Mucosa of stomach (tissue), 1 donor: Measurements from ENCODE around the gene IDUA.
"Not testable (repeated sequence)": the region's sequence is repeated elsewhere in the genome, so short reads cannot be mapped to it uniquely, and the experiment has no call there.

Source experiments
- H3K27me3 ChIP-seq: one replicate; pipeline ENCODE4 v1.7.0; 2013; ENCODE audit warnings: mild to moderate bottlenecking, low read length; ENCODE audit not compliant: control insufficient read depth, insufficient read depth
- H3K36me3 ChIP-seq: one replicate; pipeline ENCODE4 v1.7.0; 2013; ENCODE audit warnings: low read length; ENCODE audit not compliant: control insufficient read depth, insufficient read depth
- H3K4me1 ChIP-seq: one replicate; pipeline ENCODE4 v1.7.0; 2013; ENCODE audit warnings: mild to moderate bottlenecking, low read length; ENCODE audit not compliant: control insufficient read depth, insufficient read depth
- H3K4me3 ChIP-seq: one replicate; pipeline ENCODE4 v1.7.0; 2013; ENCODE audit warnings: low read length
- H3K9ac ChIP-seq: one replicate; pipeline ENCODE4 v1.7.0; 2013; ENCODE audit warnings: mild to moderate bottlenecking, low read length, moderate library complexity
- H3K9me3 ChIP-seq: one replicate; pipeline ENCODE4 v1.7.0; 2013; ENCODE audit warnings: mild to moderate bottlenecking, low read length, moderate library complexity; ENCODE audit not compliant: control insufficient read depth
- donor health status: Pancreatic carcinoma.

The IDUA gene

DNA sequence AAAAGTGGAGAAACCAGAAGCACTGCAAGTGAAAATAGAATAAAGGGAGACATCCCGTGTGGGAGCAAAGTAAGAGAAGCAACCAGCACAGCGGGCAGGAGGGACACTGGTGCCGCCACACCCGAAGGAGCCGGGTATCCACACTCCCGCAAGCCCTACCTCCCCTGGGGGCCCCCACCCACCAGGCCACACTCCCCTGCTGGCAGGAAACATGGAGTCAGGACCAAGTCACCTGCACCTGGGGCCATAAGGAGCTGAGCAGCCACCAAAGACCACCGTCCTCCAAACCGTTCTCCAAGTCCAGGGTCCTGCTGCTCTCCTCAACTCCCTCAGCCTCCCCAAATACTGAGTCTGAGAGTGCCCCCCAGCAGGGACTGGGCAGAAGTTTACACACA, 55.1 kb downstream of the IDUA start:
- Histone ChIP-seq H3K36me3 (no peaks in the 10 kb centered on the region), H3K4me3 (no peak overlapping the region), H3K4me1 (peaks cover 62% of the 10 kb centered on the region), H3K9ac (no peak overlapping the region), H3K9me3 (no peaks in the 10 kb centered on the region), H3K27me3 (peaks cover 47% of the 10 kb centered on the region)

DNA sequence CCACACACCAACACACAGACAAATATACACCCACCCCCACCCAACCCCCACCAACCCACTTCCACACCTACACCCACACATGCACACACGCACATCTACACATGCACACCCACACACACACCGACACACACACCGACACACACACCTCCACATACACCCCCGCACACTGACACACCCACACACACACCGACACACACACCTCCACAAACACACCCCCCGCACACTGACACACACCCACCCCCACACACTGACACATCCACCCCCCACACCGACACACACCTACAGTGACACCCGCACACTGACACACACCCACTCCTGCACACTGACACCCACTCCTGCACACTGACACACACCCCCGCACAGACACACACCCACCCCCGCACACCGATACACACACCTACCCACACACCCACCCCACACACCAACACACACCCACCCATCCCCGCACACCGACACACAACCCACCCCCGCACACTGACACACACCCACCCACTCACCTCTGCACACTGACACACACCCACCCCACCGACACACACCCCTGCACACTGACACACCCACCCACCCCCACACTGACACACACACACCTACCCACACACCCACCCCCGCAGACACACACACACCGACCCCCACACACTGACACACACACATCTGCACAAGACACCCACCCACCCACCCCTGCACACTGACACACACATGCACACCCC, 55.7 kb downstream of the IDUA start:
- no peak overlapping the region for H3K4me3 ChIP-seq
- H3K4me1 ChIP-seq: peaks cover 68% of the 10 kb centered on the region
- peaks cover 50% of the 10 kb centered on the region for H3K27me3 ChIP-seq
- H3K36me3 ChIP-seq: no peaks in the 10 kb centered on the region
- no peaks in the 10 kb centered on the region for H3K9me3 ChIP-seq
- no peak overlapping the region for H3K9ac ChIP-seq

DNA sequence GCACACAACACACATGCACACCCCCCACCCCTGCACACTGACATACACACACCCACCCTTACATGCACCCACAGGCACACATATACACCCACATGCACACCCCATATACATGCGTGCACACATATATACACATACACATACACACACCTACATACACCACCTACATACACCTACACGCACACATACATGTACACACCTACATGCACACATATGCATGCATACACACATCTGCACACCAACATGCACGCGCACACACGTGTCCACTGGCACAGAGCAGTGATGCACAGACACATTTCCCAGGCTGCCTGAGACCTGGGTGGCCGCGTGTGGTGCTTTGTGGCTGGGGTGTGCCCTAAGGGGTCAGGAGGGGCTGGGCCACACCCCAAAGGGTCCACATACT, 56.3 kb downstream of the IDUA start:
- Histone ChIP-seq H3K9ac (no peak overlapping the region), H3K36me3 (no peaks in the 10 kb centered on the region), H3K4me1 (peaks cover 75% of the 10 kb centered on the region), H3K27me3 (peaks cover 50% of the 10 kb centered on the region), H3K9me3 (no peaks in the 10 kb centered on the region), H3K4me3 (no peak overlapping the region)

DNA sequence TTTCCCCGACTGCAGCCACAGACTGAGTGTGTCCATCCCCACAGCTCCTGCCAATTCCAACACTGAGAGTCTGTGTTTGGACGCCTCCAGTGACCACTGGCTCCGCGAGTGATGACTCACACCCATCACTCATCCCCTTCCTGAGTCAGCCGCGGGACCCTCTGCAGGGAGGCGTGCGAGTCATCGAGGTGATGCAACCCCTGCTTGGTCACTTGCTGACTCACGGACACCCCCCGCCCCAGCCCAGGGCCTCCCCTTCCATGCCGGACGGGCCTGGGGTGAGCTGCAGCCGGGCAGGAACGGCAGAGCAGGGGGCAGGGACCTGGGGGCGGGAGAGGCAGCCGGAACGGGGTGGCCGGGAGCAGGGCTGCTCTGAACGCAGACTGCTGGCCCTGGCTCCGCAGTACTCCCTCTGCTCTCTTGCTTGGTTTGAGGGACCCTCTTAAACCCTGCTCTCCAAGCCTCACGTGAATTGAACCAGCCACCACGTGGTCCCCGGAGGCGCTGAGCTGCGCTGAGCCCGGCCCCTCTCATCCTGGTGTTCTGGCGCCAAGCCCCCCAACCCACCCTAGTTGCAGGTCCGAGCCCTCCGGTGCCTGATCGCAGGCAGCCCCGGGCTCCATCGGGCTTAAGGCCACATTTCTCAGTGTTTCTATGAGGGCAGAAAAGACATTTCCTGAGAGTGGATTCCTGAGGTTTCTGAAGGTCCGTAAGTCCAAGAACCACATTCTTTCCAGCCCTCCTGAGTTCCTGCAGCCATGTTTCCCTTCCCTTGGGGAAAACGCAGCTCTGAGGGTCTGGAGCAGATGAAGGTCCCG, 57.0 kb downstream of the IDUA start:
- H3K36me3 ChIP-seq: no peaks in the 10 kb centered on the region
- H3K27me3 ChIP-seq: peaks cover 49% of the 10 kb centered on the region
- no peak overlapping the region for H3K9ac ChIP-seq
- no peak overlapping the region for H3K4me3 ChIP-seq
- H3K9me3 ChIP-seq: no peaks in the 10 kb centered on the region
- H3K4me1 ChIP-seq: peaks cover 76% of the 10 kb centered on the region

DNA sequence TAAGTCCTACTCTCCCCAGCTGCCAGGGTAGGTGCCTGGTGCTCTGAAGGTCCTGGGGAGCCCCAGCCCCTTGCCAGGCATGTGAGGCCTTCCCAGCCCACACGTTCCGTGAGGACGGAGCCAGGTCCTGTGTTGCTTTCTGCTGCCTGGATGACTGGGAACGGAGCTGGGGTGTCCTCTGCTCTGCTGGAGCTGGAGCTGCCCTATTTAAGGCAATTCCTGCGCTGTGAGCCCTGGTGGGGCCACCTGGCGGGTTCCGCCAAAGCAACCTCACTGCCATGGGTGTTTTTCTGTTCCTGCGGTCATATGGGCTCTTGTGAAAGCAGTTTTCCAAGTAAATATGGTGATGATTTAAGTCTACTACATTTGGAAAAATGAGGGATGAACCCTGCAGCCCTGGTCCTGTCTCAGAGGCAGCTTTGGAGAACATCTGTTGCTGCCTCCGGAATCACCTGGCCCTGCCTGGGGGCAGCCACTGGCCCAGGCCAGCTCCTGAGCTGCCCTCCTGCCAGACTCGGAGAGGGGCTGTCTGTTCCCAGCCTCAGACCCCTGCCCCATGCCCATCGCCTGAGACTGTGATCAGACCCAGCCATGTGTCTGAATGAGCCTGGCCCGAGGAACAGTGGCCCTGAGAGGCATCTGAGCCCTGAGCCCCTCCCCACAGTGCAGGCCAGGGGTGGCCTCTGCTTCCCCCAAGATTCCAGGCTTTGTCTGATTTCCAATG, 57.8 kb downstream of the IDUA start:
- Histone ChIP-seq H3K9ac (no peak overlapping the region), H3K9me3 (no peaks in the 10 kb centered on the region), H3K36me3 (no peaks in the 10 kb centered on the region), H3K4me1 (peaks cover 68% of the 10 kb centered on the region), H3K4me3 (no peak overlapping the region), H3K27me3 (peaks cover 46% of the 10 kb centered on the region)

DNA sequence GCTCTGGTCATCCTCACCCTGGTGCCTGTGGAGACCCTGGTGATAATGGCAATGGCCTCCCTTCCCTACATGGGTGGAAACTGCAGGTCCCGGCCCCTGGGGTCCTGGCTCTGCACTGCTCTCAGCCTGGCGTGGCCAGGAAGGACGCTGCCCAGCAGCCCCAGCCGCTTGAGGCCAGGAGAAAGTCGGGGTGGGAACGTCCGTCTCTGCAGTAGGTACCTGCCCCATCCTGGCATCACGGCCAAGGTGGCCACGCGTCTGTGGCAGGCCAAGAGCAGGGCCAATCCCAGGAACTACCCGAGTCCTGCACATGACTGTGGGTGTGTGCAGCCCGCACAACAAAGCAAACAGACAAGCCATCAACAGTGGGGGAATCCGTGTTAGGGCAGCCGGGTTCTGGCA, 58.4 kb downstream of the IDUA start:
- Histone ChIP-seq H3K9ac (no peak overlapping the region), H3K27me3 (peaks cover 46% of the 10 kb centered on the region), H3K36me3 (no peaks in the 10 kb centered on the region), H3K9me3 (no peaks in the 10 kb centered on the region), H3K4me3 (no peak overlapping the region), H3K4me1 (peaks cover 63% of the 10 kb centered on the region)

DNA sequence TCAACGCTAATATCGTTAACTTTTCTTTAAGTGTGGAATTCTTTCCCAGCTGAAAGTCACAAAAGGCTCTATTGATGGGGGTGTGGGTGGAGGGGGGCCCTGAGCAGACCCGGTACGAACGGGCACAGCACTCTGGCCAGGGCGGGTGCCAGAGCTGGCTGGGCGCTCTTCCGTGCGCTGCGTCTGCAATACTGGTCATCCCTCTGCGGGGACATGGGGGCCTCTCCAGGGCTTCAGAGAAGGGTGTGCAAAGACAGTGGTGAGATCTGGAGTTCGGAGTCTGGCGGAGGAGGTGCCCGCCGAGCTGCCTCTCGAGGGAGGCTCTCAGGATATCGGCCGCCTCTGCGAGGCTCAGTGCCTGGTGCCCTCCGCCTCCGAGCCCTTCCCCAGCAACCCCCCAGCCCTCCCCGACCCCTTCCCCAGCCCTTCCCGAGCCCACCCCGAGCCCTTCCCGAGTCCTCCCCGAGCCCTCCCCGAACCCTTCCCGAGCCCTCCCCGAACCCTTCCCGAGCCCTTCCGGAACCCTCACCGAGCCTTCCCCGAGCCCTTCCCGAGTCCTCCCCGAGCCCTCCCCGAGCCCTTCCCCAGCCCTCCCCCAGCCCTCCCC, 58.9 kb downstream of the IDUA start:
- Histone ChIP-seq H3K4me3 (no peak overlapping the region), H3K36me3 (no peaks in the 10 kb centered on the region), H3K9ac (no peak overlapping the region), H3K27me3 (peaks cover 41% of the 10 kb centered on the region), H3K4me1 (peaks cover 59% of the 10 kb centered on the region), H3K9me3 (no peaks in the 10 kb centered on the region)

DNA sequence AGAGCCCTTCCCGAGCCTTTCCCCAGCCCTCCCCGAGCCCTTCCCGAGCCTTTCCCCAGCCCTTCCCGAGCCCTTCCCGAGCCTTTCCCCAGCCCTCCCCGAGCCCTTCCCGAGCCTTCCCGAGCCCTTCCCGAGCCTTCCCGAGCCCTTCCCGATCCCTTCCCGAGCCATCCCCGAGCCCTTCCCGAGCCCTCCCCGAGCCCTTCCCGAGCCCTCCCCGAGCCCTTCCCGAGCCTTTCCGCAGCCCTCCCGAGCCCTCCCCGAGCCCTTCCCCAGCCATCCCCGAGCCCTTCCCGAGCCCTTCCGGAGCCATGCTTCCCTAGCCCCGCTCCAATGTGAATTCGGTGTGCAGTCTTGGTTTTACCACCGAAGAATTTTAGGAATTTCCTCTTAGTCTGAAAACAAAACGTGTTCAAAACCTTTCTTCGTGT, 59.8 kb downstream of the IDUA start:
- peaks cover 50% of the 10 kb centered on the region for H3K4me1 ChIP-seq
- H3K9me3 ChIP-seq, H3K9ac ChIP-seq, H3K4me3 ChIP-seq, H3K36me3 ChIP-seq: not testable (repeated sequence)
- H3K27me3 ChIP-seq: peaks cover 35% of the 10 kb centered on the region

DNA sequence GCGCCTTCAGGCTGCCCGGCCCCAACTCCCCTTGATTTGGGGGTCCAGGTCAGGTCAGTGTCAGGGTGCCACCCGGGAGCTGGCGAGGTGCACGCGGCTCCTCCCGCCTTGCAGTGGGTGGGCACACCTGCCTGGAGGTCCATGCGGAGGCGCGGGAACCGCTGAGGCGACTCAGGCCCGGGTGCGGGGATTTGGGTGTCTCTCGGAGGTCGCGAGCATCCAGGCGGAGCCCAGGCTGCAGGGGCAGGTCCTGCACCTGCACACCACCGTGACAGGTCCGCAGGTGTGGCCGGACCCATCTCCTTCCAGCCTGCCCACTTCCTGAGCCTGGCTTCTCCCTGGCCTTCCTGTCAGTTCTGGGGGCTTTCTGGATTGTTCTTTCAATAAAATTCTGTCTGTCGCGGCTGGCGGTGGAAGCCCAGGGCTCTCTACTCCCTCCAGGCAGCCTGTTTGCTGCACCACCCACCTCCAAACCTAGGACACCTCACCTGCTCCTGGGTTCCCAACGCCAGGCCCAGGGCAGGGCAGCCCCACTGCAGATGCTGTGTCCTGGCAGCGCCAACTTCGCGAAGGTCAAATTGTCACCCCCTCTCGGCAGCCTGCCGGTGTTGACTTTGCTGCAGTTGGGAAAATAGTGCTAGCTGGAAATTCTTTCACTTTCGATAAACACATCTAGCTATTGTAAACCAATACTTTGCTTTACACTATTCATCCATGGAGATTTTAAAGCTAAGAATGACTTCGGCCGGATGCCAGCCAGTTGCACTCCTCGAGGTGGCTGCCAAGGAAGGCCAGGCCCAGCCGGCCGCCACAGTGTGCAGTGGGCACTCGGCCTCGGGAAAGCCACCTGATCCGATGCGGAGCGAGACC, 60.5 kb downstream of the IDUA start:
- Histone ChIP-seq H3K9ac (peak overlapping the region; percentile 41), H3K4me3 (no peak overlapping the region), H3K9me3 (no peaks in the 10 kb centered on the region), H3K4me1 (peaks cover 43% of the 10 kb centered on the region), H3K36me3 (no peaks in the 10 kb centered on the region), H3K27me3 (peaks cover 31% of the 10 kb centered on the region)

DNA sequence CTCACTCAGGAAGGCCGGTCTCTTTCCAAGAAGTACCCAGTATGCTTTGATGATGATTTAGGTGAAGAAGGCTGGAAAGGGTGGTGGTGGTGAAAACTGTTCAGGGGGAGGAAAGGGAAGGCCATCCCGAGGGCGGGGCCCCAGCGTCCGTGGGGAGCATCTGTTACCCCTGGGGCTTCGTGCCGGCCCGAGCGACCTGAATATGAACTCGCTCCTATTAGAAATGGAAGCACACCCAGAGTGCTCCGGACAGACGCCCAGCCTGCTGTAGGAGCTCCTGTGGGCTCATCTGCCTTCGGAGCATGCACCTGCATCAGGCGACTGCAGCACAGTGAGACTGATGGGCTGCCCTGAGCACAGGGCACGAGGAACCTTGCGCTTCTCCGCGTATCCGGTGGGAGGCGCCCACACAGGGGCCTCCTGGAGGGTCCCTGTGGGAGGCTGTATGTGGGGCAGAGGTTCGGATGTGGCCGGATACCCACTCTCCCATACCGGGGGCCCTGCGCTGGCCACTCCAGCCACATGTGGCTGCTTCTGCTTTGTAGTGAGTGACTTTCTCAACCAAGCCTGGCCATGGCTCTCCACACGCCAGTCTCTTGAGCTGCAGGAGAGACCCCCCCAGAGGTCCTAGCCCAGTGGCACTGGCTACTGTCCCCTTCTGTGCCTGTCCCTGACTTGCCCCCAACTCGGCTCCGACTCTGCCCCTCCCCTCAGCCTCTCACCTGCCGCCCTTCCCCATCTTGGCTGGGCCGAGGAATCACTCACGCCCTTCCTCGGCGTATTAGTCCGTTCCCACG, 61.3 kb downstream of the IDUA start:
- Histone ChIP-seq H3K4me1 (peaks cover 41% of the 10 kb centered on the region), H3K36me3 (no peaks in the 10 kb centered on the region), H3K9me3 (no peaks in the 10 kb centered on the region), H3K4me3 (no peak overlapping the region), H3K9ac (peak overlapping the region; percentile 41), H3K27me3 (peaks cover 38% of the 10 kb centered on the region)
